Tibial artery (tissue), 4 donors: Measurements from ENCODE around the gene FAM186B.

Experiments used
- DNase-seq, 2 donors: peaks; one replicate each; pipeline ENCODE4 v3.0.0-alpha.2; 2019
- H3K27ac ChIP-seq, 2 donors: fragments of 200-600 bp; sonication (generic) in 1 of 2; 1 replicate in 1 of 2; 2 replicates in 1 of 2; pipeline ENCODE4 v1.5.1; 2018 to 2019; ENCODE audit warnings: mild to moderate bottlenecking in 1 of 2
- H3K27me3 ChIP-seq, 2 donors: fragments of 200-600 bp; sonication (generic) in 1 of 2; one replicate each; pipeline versions ENCODE4 v1.5.1 to v1.6.0; 2016 to 2019
- H3K36me3 ChIP-seq, 3 donors: fragments of 200-600 bp; sonication (generic) in 2 of 3; one replicate each; pipeline ENCODE4 v1.5.1; 2016 to 2019; ENCODE audit warnings: mild to moderate bottlenecking in 2 of 3
- H3K4me1 ChIP-seq, 4 donors: fragments of 200-600 bp; sonication (generic) in 2 of 4; 1 replicate in 3 of 4; 2 replicates in 1 of 4; pipeline ENCODE4 v1.5.1; 2016 to 2019
- H3K4me3 ChIP-seq, 2 donors: fragments of 200-600 bp; sonication (generic) in 1 of 2; 1 replicate in 1 of 2; 2 replicates in 1 of 2; pipeline ENCODE4 v1.5.1; 2018 to 2019; ENCODE audit warnings: mild to moderate bottlenecking in 2 of 2
- H3K9me3 ChIP-seq, 3 donors: fragments of 200-600 bp; sonication (generic) in 1 of 3; one replicate each; pipeline ENCODE4 v1.5.1; 2016 to 2019
- intact Hi-C: fragments of 100-400 bp; cut with DNase I; formaldehyde crosslinking; loops from one replicate; pipeline ENCODE4 v1.15.0; 2023; ENCODE audit warnings: low total_unique reads
- TF ChIP-seq, protein P1 (sequence below), 2 experiments: fragments of 200-600 bp in 1 of 2; fragments of 450-650 bp in 1 of 2; IDR thresholded peaks; one replicate each; pipeline ENCODE4 v1.5.1; 2017 to 2019; ENCODE audit warnings: antibody characterized with exemption in 2 of 2, mild to moderate bottlenecking in 1 of 2, moderate library complexity in 1 of 2

FAM186B gene

DNA sequence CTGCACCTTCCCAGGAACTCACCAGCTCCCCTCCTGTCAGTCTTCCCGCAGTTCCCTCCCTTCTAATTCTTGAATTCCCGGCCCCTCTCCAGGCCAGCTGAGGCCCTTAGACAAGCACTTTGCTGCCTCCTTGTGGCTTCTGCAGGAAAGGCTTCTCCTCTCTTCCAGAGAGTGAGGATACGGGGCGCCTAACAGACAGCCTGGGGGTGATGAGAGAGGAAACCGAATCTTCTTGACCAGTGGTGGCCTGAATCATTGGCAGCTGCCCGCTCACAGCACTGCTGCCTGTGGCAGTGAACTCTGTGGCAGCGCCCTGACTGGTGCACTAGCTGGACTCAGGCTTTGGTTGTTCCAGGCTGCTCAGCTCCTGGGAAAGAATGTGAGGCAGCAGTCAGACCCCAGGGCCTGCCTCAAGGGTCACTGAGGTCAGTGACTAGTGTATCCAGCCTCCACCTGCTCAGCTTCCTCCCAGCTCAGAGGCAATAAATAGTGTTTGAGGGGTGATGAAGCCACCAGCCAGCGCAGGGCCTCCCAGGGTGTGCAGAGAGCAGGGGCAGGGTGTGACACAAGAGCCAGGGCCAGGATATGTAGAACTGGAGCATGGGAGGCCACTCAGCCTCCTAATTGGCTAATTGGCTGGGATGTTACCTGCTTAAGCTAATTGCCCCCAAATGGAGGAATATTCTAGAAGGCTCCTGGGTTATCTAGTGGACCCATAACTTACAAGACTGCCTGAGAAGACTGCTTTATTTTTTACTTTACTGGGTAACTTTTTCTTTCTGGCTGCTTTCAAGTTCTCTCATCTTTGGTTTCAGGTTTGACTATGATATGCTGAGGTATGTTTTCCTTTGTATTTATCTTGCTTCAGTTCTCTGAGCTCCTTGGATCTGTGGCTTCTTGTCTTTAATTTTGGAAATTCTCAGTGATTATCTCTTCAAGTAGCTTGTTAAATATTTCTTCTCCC, 24.6 kb downstream of the FAM186B start:
- TF ChIP-seq, protein P1, sequence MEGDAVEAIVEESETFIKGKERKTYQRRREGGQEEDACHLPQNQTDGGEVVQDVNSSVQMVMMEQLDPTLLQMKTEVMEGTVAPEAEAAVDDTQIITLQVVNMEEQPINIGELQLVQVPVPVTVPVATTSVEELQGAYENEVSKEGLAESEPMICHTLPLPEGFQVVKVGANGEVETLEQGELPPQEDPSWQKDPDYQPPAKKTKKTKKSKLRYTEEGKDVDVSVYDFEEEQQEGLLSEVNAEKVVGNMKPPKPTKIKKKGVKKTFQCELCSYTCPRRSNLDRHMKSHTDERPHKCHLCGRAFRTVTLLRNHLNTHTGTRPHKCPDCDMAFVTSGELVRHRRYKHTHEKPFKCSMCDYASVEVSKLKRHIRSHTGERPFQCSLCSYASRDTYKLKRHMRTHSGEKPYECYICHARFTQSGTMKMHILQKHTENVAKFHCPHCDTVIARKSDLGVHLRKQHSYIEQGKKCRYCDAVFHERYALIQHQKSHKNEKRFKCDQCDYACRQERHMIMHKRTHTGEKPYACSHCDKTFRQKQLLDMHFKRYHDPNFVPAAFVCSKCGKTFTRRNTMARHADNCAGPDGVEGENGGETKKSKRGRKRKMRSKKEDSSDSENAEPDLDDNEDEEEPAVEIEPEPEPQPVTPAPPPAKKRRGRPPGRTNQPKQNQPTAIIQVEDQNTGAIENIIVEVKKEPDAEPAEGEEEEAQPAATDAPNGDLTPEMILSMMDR (IDR thresholded peaks at IDR 0.05) = peak; percentile 70
- H3K4me3 ChIP-seq = no peak overlapping the region
- intact Hi-C loops = no loop called here
- no peak overlapping the region for H3K27ac ChIP-seq
- peak; percentile 75 to 79 for DNase-seq
- H3K4me1 ChIP-seq = peaks cover 0 to 30% (median 5%) of the 10 kb centered on the region in 4 donors
- H3K9me3 ChIP-seq = no peaks in the 10 kb centered on the region
- peaks cover 0 to 32% (median 11%) of the 10 kb centered on the region in 3 donors for H3K36me3 ChIP-seq
- no peaks in the 10 kb centered on the region for H3K27me3 ChIP-seq

DNA sequence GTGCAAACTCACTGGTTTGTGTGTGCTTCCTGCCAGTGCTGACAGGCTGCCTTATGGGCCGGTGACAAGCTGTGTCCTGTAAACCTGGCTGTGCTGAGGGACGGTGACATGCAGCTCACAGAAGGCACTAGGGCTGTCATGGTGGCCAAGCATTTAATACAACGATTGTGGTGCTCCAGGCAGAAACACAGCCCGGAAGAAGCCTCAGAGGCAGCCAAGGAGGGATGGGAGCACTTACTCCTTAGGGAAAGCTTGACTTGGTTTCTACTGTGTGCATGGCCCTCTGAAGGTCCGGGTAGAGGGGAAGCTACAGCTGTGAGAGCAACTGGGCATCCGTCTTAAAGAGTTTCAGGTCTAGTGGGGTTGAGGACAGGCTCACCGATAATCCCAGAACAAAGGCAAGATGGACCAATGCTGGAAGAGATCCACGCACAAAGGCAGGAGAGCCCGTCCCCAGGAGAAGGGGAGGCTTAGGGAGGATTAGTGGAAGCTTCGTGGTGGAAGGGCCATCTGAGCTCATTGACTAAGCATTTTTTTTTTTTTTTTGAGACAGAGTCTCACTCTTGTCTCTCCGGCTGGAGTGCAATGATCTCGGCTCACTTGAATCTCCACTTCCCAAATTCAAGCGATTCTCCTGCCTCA, 26.8 kb downstream of the FAM186B start:
- TF ChIP-seq, protein P1 (IDR thresholded peaks at IDR 0.05) = no peak
- Histone ChIP-seq H3K4me3 (no peak overlapping the region), H3K27me3 (no peaks in the 10 kb centered on the region), H3K9me3 (no peaks in the 10 kb centered on the region), H3K4me1 (peaks cover 0 to 30% (median 5%) of the 10 kb centered on the region in 4 donors), H3K27ac (no peak overlapping the region), H3K36me3 (peaks cover 0 to 32% (median 12%) of the 10 kb centered on the region in 3 donors)
- intact Hi-C loops = no loop called here
- DNase-seq = no peak

DNA sequence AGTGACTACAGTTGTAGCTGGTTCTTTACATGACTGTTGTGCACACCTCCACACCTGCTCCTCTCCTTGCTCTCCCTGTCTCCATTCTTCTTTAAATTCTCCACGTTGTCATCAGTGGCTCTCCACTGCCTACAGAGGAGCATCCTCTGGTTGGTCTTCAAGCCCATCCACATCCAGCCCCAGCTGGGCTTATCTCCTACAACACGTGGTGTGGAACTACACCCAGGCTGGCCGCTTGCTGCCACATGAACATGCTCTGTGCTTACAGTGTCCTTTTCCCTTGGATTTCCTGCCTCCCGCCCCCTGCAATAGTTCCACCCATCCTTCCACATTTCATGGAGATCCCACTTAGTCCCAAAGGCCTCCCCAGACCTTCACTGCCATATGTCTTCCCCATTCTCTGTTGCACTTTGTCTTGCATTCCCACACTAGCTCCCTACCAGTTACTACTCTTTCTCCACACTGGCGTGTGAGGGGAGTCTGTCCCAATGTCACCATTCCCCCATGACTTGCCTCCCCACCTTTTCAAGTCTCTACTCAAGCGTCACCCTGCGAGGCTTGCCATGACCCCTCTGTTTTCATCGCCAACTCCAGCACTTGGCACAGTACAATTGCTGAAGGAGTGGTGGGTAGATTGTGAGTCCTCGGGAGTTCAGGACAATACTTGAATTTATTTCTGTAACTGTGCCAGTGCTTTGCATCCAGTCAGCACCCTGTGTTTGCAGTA, 27.7 kb downstream of the FAM186B start:
- no peaks in the 10 kb centered on the region for H3K27me3 ChIP-seq
- H3K4me3 ChIP-seq = no peak overlapping the region
- H3K27ac ChIP-seq = no peak overlapping the region
- TF ChIP-seq, protein P1 (IDR thresholded peaks at IDR 0.05) = no peak
- H3K36me3 ChIP-seq = peaks cover 0 to 30% (median 12%) of the 10 kb centered on the region in 3 donors
- intact Hi-C loops = no loop called here
- no peak for DNase-seq
- H3K4me1 ChIP-seq = peaks cover 0 to 21% (median 5%) of the 10 kb centered on the region in 4 donors
- H3K9me3 ChIP-seq = no peaks in the 10 kb centered on the region

- no peak for DNase-seq
- intact Hi-C loops = no loop called here
- peak overlapping the region; percentile 76 to 84 for H3K27ac ChIP-seq
These were observed 36.8 kb downstream of the FAM186B start for GRCh38 chr12:49568442-49569162.

More at GRCh38 chr12:49568442-49569162, 36.8 kb downstream of the FAM186B start:
- Histone ChIP-seq H3K27me3 (no peaks in the 10 kb centered on the region), H3K36me3 (peaks cover 13 to 29% (median 16%) of the 10 kb centered on the region in 3 donors), H3K4me3 (peak overlapping the region; percentile 74 to 86), H3K4me1 (peaks cover 0 to 49% (median 30%) of the 10 kb centered on the region in 4 donors), H3K9me3 (no peaks in the 10 kb centered on the region)
- TF ChIP-seq, protein P1 (IDR thresholded peaks at IDR 0.05) = no peak
